Vagina (tissue), 2 donors: ENCODE measurements around the gene RAD50.

Experiments
- POLR2A ChIP-seq, 2 donors: fragments of 450-650 bp; IDR thresholded peaks; one replicate each; pipeline ENCODE4 v1.6.1; 2017; ENCODE audit warnings: antibody characterized with exemption in 2 of 2, mild to moderate bottlenecking in 2 of 2, moderate library complexity in 2 of 2
- POLR2AphosphoS5 ChIP-seq, 2 donors: sonication (generic); formaldehyde crosslinking; IDR thresholded peaks; one replicate each; pipeline ENCODE4 v1.9.0; 2017; ENCODE audit warnings: antibody characterized with exemption in 2 of 2, mild to moderate bottlenecking in 2 of 2, low read depth in 1 of 2; ENCODE audit not compliant: insufficient read depth in 1 of 2
- TF ChIP-seq, protein P1 (sequence below), 3 experiments: fragments of 450-650 bp in 2 of 3; fragments of 200-600 bp in 1 of 3; sonication (generic) in 1 of 3; IDR thresholded peaks; one replicate each; pipeline ENCODE4 v1.5.1; 2017 to 2019; ENCODE audit warnings: antibody characterized with exemption in 3 of 3, mild to moderate bottlenecking in 2 of 3, moderate library complexity in 2 of 3

DNA sequence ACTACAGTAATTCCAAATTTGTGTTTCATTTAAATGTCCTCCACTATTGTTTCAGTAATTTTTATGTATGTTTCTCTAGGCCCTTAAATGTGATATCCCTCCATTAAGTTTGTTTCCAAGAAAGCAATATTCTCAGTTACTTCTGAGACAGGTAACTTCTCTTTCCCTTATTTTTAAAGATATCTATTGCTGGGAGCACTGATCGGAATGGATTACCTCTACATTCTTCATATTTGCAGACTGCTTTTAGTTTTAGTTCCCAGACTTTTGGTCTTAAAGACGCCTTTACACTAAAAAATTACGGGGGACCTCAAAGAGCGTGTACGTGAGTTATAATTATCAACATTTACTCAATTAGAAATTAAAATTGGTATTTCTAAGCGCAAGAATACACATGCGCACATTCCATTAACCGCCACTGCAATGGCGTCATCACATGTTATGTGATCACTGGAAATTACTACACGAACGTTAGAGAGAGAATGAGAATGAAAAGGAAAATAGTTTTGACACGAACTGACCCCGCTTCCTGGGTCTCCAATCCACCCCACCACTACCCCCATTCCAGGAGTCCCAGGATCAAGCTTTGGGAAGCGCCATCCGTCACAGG lies 519 bp upstream of the RAD50 start:
- TF ChIP-seq, protein P1, sequence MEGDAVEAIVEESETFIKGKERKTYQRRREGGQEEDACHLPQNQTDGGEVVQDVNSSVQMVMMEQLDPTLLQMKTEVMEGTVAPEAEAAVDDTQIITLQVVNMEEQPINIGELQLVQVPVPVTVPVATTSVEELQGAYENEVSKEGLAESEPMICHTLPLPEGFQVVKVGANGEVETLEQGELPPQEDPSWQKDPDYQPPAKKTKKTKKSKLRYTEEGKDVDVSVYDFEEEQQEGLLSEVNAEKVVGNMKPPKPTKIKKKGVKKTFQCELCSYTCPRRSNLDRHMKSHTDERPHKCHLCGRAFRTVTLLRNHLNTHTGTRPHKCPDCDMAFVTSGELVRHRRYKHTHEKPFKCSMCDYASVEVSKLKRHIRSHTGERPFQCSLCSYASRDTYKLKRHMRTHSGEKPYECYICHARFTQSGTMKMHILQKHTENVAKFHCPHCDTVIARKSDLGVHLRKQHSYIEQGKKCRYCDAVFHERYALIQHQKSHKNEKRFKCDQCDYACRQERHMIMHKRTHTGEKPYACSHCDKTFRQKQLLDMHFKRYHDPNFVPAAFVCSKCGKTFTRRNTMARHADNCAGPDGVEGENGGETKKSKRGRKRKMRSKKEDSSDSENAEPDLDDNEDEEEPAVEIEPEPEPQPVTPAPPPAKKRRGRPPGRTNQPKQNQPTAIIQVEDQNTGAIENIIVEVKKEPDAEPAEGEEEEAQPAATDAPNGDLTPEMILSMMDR (IDR thresholded peaks at IDR 0.05): no peak
- TF ChIP-seq POLR2A (IDR thresholded peaks at IDR 0.05): no peak
- TF ChIP-seq POLR2AphosphoS5 (IDR thresholded peaks at IDR 0.05; ENCODE audit: insufficient read depth in 1 of 2, low read depth in 1 of 2): no peak
